GM18507 (cell line): ENCODE results near the gene ZNF799.
"Not testable (repeated sequence)": the region's sequence is repeated elsewhere in the genome, so short reads cannot be mapped to it uniquely, and the experiment has no call there.

ENCODE experiments used
- DNase-seq: peaks from one replicate; pipeline ENCODE4 v3.0.0; 2011; ENCODE audit warnings: low read depth; ENCODE audit not compliant: insufficient read length; ENCODE audit errors: extremely low spot score
- FAIRE-seq: peaks from 2 replicates; lab custom pipeline; 2011; peaks lifted over from hg19 to GRCh38; lab: Jason Lieb, UNC

Gene ZNF799

GRCh38 chr19:12364391-12365235, 36.5 kb downstream of the ZNF799 start:
- FAIRE-seq (no peak), DNase-seq (no peak)

- not testable (repeated sequence) for DNase-seq, FAIRE-seq
Observed at GRCh38 chr19:12362236-12362635, 38.8 kb downstream of the ZNF799 start.

- FAIRE-seq: no peak
- no peak for DNase-seq
Observed at GRCh38 chr19:12353375-12353774, 47.7 kb downstream of the ZNF799 start.

GRCh38 chr19:12350890-12351197, 50.2 kb downstream of the ZNF799 start:
- DNase-seq (no peak), FAIRE-seq (no peak)

GRCh38 chr19:12350185-12350889, 50.7 kb downstream of the ZNF799 start:
- no peak for DNase-seq
- FAIRE-seq: no peak

GRCh38 chr19:12346896-12347295, 54.2 kb downstream of the ZNF799 start:
- DNase-seq: no peak
- FAIRE-seq: no peak

GRCh38 chr19:12345197-12345596, 55.9 kb downstream of the ZNF799 start:
- no peak for DNase-seq
- FAIRE-seq: no peak
